ENCODE data around the gene USP14. TPM values are rescaled to one million over a fixed set of nuclear protein-coding genes. Genes with fewer than 3 reads are reported as not detected.

The USP14 gene
- total and polyA plus RNA-seq, 10 donors, result 13.0 to 43.9 (median 31.0) TPM

- no peak for TF ChIP-seq POLR2AphosphoS5 (IDR thresholded peaks at IDR 0.05)
- TF ChIP-seq POLR2A (IDR thresholded peaks at IDR 0.05), result no peak
- TF ChIP-seq, protein P1, sequence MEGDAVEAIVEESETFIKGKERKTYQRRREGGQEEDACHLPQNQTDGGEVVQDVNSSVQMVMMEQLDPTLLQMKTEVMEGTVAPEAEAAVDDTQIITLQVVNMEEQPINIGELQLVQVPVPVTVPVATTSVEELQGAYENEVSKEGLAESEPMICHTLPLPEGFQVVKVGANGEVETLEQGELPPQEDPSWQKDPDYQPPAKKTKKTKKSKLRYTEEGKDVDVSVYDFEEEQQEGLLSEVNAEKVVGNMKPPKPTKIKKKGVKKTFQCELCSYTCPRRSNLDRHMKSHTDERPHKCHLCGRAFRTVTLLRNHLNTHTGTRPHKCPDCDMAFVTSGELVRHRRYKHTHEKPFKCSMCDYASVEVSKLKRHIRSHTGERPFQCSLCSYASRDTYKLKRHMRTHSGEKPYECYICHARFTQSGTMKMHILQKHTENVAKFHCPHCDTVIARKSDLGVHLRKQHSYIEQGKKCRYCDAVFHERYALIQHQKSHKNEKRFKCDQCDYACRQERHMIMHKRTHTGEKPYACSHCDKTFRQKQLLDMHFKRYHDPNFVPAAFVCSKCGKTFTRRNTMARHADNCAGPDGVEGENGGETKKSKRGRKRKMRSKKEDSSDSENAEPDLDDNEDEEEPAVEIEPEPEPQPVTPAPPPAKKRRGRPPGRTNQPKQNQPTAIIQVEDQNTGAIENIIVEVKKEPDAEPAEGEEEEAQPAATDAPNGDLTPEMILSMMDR (IDR thresholded peaks at IDR 0.05 in 8 of 11, conservative IDR thresholded peaks at IDR 0.05 in 3 of 11), result no peak
- DNase-seq, result no peak
- intact Hi-C loops (cut with DNase I; ENCODE audit: low total_unique reads), result loop anchor here (5.0 kb wide), 1 partner anchor 113 kb away; the partner anchor contains the start of gene THOC1
- Histone ChIP-seq H3K36me3 (no peaks in the 10 kb centered on the region), H3K4me3 (no peak overlapping the region), H3K4me1 (peaks cover 0 to 12% (median 2%) of the 10 kb centered on the region in 6 donors), H3K27ac (no peak overlapping the region), H3K27me3 (replicated peaks in 1 of 7) (peaks cover 0 to 24% (median 0%) of the 10 kb centered on the region in 7 donors), H3K9me3 (no peaks in the 10 kb centered on the region)
- 85 to 92% (median 91%) methylated on average over 7 of the region's 7 CpGs for WGBS, 5 donors
Observed at GRCh38 chr18:154151-154550, 4.2 kb upstream of the USP14 start.

DNA sequence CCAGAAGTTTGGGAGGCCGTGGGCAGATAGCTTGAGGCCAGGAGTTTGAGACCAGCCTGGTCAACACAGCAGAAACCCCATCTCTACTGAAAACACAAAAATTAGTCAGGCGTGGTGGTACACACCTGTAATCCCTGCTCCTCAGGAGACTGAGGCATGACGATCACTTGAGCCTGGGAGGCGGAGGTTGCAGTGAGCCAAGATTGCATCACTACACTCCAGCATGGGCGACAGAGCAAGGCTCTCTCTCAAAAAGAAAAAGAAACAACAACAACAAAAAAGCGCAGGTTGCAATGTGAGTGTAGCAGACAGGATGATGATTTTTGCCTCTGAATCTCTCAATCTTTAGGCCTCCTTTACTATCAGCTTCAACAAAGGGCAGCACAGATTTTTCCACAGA, 2.7 kb upstream of the USP14 start:
- H3K4me3 ChIP-seq, result no peak overlapping the region
- WGBS, 5 donors, result 81 to 89% (median 82%) methylated on average over 6 of the region's 6 CpGs
- TF ChIP-seq POLR2AphosphoS5 (IDR thresholded peaks at IDR 0.05) (no peak), POLR2A (IDR thresholded peaks at IDR 0.05) (no peak)
- TF ChIP-seq, protein P1 (IDR thresholded peaks at IDR 0.05 in 8 of 11, conservative IDR thresholded peaks at IDR 0.05 in 3 of 11), result no peak
- H3K4me1 ChIP-seq, result peaks cover 9 to 27% (median 18%) of the 10 kb centered on the region in 6 donors
- no peak for DNase-seq
- no peaks in the 10 kb centered on the region for H3K9me3 ChIP-seq
- intact Hi-C loops (cut with DNase I; ENCODE audit: low total_unique reads), result no loop called here
- peaks cover 0 to 10% (median 0%) of the 10 kb centered on the region in 7 donors for H3K27me3 ChIP-seq (replicated peaks in 1 of 7)
- H3K36me3 ChIP-seq, result no peaks in the 10 kb centered on the region
- no peak overlapping the region for H3K27ac ChIP-seq

DNA sequence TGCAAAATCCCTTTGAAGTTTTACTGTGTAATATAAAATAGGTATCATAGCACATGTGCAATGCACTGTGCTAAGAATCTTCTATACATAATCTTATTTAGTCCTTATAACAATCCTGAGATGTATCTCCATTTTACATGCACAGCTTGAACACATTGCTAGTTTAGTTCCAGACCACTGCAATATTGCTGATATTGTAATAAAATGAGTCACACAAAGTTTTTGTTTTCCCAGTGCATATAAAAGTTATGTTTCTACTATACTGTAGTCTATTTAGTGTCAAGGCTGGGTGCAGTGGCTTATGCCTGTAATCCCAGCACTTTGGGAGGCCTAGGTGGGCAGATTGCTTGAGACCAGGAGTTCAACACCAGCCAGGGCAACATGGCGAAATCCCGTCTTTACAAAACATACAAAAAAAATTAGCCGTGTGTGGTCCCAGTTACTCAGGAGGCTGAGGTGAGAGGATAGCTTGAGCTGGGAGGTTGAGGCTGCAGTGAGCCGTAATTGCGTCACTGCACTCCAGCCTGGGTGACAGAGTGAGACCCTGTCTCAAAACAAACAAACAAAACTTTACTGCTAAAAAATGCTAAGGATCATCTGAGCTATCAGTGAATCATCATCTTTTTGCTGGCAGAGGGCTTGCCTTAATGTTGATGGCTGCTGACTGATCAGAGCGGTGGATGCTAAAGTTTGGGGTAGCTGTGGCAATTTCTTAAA, 1.7 kb upstream of the USP14 start:
- Histone ChIP-seq H3K27ac (no peak overlapping the region), H3K36me3 (peaks cover 0 to 8% (median 0%) of the 10 kb centered on the region in 6 donors), H3K9me3 (no peaks in the 10 kb centered on the region), H3K4me1 (peaks cover 12 to 37% (median 27%) of the 10 kb centered on the region in 6 donors), H3K27me3 (replicated peaks in 1 of 7) (peaks cover 0 to 7% (median 0%) of the 10 kb centered on the region in 7 donors), H3K4me3 (no peak overlapping the region)
- DNase-seq, result no peak
- intact Hi-C loops (cut with DNase I; ENCODE audit: low total_unique reads), result no loop called here
- WGBS, 5 donors, result 90 to 97% (median 95%) methylated on average over 6 of the region's 6 CpGs
- no peak for TF ChIP-seq POLR2AphosphoS5 (IDR thresholded peaks at IDR 0.05)

- no peak for DNase-seq
- 2 to 4% (median 3%) methylated on average over 23 of the region's 23 CpGs for whole genome bisulfite sequencing, 5 donors
- Histone ChIP-seq H3K36me3 (peaks cover 0 to 22% (median 7%) of the 10 kb centered on the region in 6 donors), H3K27me3 (replicated peaks in 1 of 7) (no peaks in the 10 kb centered on the region), H3K4me1 (peaks cover 12 to 50% (median 32%) of the 10 kb centered on the region in 6 donors), H3K27ac (peak overlapping the region; percentile 48 to 94 (median 88)), H3K4me3 (peak overlapping the region; percentile 59 to 99 (median 97)), H3K9me3 (no peaks in the 10 kb centered on the region)
- intact Hi-C loops (cut with DNase I; ENCODE audit: low total_unique reads), result no loop called here
- TF ChIP-seq POLR2A (IDR thresholded peaks at IDR 0.05) (no peak), POLR2AphosphoS5 (IDR thresholded peaks at IDR 0.05) (no peak)
- TF ChIP-seq, protein P1 (IDR thresholded peaks at IDR 0.05 in 8 of 11, conservative IDR thresholded peaks at IDR 0.05 in 3 of 11), result no peak
Observed at GRCh38 chr18:159037-159652, 788 bp downstream of the USP14 start.

Measured in spleen (tissue), 11 donors.